ENCODE results near the gene UST.

DNA sequence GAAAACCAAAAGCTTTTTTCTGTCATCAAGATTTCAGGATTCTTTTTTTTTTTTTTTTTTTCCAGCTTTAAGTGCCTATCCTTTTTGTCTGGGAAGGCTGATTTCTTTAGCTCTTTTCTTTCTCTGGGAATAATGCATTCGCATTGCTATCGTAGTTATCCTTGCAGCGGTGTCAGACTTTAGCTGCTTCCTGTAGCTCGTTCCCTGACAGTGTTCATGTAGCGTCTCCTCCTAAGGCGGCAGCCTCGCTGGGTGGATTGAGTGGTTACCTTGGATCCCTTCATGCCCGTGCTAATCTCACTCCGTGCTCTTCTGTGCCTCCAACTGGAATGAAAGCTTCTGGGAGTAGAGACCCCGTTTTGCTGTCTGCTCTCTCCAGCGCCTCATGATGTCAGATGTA, 43.1 kb downstream of the UST start:
- no peak for TF ChIP-seq CTCF (IDR thresholded peaks at IDR 0.05)
- TF ChIP-seq ZFX (IDR thresholded peaks at IDR 0.05; ENCODE audit: borderline replicate concordance) = no peak
